Esophagus squamous epithelium (tissue), 5 donors: ENCODE data around the gene THSD7A. TPM values are rescaled to one million over a fixed set of nuclear protein-coding genes. Genes with fewer than 3 reads are reported as not detected.

Source experiments
- DNase-seq: peaks from one replicate; lab custom pipeline; 2025; lab: John Stamatoyannopoulos, UW
- H3K27ac ChIP-seq, 4 donors: fragments of 200-600 bp; sonication (generic); one replicate each; pipeline ENCODE4 v1.5.1; 2016 to 2019; ENCODE audit warnings: mild to moderate bottlenecking in 1 of 4
- H3K27me3 ChIP-seq, 4 donors: fragments of 200-600 bp; sonication (generic); 1 replicate in 3 of 4; 2 replicates in 1 of 4; pipeline versions ENCODE4 v1.5.1 to v1.6.0; 2017 to 2021; ENCODE audit warnings: antibody characterized with exemption in 1 of 4
- H3K36me3 ChIP-seq, 3 donors: fragments of 200-600 bp; sonication (generic); one replicate each; pipeline ENCODE4 v1.5.1; 2016 to 2019
- H3K4me1 ChIP-seq, 3 donors: fragments of 200-600 bp; sonication (generic); one replicate each; pipeline ENCODE4 v1.5.1; 2017 to 2019
- H3K4me3 ChIP-seq, 4 donors: fragments of 200-600 bp; sonication (generic); 1 replicate in 3 of 4; 2 replicates in 1 of 4; pipeline ENCODE4 v1.5.1; 2016 to 2019; ENCODE audit warnings: mild to moderate bottlenecking in 2 of 4, moderate library complexity in 1 of 4
- H3K9me3 ChIP-seq, 3 donors: fragments of 200-600 bp; sonication (generic); one replicate each; pipeline ENCODE4 v1.5.1; 2016 to 2019
- POLR2A ChIP-seq, 4 donors: fragments of 450-650 bp; IDR thresholded peaks; one replicate each; pipeline ENCODE4 v1.6.1; 2017; ENCODE audit warnings: antibody characterized with exemption in 4 of 4, mild to moderate bottlenecking in 4 of 4, moderate library complexity in 3 of 4
- WGBS, 2 donors: methylation state at CpG; one replicate each; pipeline ENCODE4 v1.1.5; 2018; 5-methylcytosine and 5-hydroxymethylcytosine counted together
- intact Hi-C: fragments of 100-400 bp; cut with DNase I; formaldehyde crosslinking; loops from one replicate; pipeline ENCODE4 v1.15.0; 2022
- total RNA-seq, 4 donors: library from RNA; depleted of rRNA; stranded (reverse); fragments of >200 nt; gene quantifications; one replicate each; pipeline ENCODE4 v1.1.0, GENCODE V29; 2016
- TF ChIP-seq, protein P1 (sequence below), 6 experiments: fragments of 450-650 bp in 4 of 6; fragments of 200-600 bp in 2 of 6; sonication (generic) in 2 of 6; IDR thresholded peaks; one replicate each; pipeline ENCODE4 v1.5.1; 2016 to 2019; ENCODE audit warnings: antibody characterized with exemption in 6 of 6, mild to moderate bottlenecking in 4 of 6, moderate library complexity in 4 of 6
- donor health status: DM: yes; HTN: yes; CAD: no.

THSD7A gene
- total RNA-seq, 4 donors from 2014 or later: 0.57 to 2.5 (median 1.4) TPM; not detected in 1

DNA sequence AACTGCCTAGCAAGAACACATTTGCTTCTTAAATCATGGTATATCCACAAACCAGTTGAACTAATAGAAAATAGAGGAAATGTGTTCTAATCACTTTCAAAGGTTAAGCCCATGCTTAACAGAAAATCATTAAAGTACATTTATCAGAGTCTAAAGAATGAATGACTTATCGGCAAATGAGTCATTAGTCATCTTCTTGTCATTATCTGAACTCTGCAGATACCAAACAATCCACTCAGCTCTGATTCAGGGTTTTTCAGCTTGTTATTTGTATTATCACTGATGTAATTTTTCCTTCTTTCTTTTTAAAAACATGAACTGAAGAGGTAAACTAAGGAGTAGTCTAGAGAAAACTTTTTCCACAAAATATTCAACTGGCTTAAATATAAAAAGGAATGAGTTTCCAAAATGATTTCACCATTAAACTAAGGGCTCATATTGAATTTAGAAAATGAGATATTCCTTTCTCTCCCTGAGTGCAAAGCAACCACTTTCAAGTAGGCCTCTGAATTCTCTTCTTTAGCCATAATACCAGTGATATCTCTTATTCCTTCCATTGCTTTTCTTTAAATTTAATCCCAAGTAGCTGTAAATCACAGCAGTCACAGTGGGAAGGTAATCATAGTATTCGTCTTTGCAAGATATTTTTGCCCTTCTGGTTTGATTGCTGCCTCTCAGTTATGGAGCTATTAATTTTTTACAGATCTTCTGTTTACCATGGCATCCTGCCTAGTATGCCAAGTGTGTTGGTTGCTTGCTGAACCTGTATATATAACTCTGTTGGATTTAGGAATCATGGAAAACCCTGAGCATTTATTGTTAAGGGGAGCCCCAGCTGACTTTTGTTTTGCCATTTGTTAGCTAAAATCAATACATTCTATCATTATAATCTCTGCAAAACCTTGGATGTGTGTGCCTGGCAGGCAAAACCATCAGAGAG, 125.1 kb downstream of the THSD7A start:
- no peak overlapping the region for H3K4me3 ChIP-seq
- no peaks in the 10 kb centered on the region for H3K27me3 ChIP-seq
- no peaks in the 10 kb centered on the region for H3K36me3 ChIP-seq
- WGBS, 2 donors: 40 to 42% methylated on average over 2 of the region's 2 CpGs
- TF ChIP-seq POLR2A (IDR thresholded peaks at IDR 0.05): no peak
- TF ChIP-seq, protein P1, sequence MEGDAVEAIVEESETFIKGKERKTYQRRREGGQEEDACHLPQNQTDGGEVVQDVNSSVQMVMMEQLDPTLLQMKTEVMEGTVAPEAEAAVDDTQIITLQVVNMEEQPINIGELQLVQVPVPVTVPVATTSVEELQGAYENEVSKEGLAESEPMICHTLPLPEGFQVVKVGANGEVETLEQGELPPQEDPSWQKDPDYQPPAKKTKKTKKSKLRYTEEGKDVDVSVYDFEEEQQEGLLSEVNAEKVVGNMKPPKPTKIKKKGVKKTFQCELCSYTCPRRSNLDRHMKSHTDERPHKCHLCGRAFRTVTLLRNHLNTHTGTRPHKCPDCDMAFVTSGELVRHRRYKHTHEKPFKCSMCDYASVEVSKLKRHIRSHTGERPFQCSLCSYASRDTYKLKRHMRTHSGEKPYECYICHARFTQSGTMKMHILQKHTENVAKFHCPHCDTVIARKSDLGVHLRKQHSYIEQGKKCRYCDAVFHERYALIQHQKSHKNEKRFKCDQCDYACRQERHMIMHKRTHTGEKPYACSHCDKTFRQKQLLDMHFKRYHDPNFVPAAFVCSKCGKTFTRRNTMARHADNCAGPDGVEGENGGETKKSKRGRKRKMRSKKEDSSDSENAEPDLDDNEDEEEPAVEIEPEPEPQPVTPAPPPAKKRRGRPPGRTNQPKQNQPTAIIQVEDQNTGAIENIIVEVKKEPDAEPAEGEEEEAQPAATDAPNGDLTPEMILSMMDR (IDR thresholded peaks at IDR 0.05): no peak
- H3K4me1 ChIP-seq: no peaks in the 10 kb centered on the region
- no peak overlapping the region for H3K27ac ChIP-seq
- no peak for DNase-seq
- no peaks in the 10 kb centered on the region for H3K9me3 ChIP-seq
- intact Hi-C loops: no loop called here

DNA sequence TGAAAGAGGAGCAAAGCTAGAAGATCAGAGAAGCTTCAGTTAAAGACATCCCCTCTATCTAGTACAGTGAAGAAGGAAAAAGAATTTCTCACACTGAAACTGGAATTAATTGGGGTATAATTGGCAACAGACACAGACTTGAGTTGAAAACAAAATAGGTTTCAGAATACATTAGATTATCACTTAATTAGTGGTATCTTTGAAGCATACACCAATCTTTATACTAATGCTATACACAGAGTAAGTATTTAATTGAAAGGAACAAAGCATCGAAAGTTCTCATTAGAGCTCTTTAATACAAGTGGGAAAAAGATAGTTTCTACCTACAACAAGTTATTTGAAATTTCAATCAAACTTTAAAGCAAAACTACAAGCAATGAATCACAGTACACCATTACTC, 128.2 kb downstream of the THSD7A start:
- H3K27ac ChIP-seq: no peak overlapping the region
- intact Hi-C loops: no loop called here
- H3K4me3 ChIP-seq: no peak overlapping the region
- H3K4me1 ChIP-seq: no peaks in the 10 kb centered on the region
- no peaks in the 10 kb centered on the region for H3K9me3 ChIP-seq
- no peak for DNase-seq
- H3K27me3 ChIP-seq: no peaks in the 10 kb centered on the region
- TF ChIP-seq, protein P1 (IDR thresholded peaks at IDR 0.05): no peak
- no peak for TF ChIP-seq POLR2A (IDR thresholded peaks at IDR 0.05)
- H3K36me3 ChIP-seq: no peaks in the 10 kb centered on the region
- WGBS, 2 donors: 63 to 70% methylated on average over 1 of the region's 1 CpG

DNA sequence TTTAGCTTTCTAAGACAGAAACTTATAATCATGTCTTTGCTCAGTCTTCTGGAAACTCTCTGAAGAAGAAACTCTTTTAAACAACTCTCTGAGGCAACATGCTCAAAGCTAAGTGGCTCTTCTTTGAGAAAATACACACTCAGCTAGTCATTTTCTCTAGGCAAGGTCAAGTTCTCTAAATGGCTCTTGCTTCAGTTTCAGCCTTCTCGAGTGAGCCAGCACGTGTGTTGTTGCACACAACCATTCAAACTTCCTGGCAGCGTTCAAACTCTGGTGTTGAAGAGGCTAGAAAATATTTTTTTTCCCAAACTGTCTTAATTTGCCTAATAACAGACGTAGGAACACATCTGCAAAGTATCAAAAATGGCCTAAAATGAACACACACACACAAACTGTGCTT, 129.1 kb downstream of the THSD7A start:
- H3K36me3 ChIP-seq: no peaks in the 10 kb centered on the region
- H3K27me3 ChIP-seq: no peaks in the 10 kb centered on the region
- no peak for DNase-seq
- no peaks in the 10 kb centered on the region for H3K9me3 ChIP-seq
- no peak overlapping the region for H3K27ac ChIP-seq
- intact Hi-C loops: no loop called here
- no peak for TF ChIP-seq POLR2A (IDR thresholded peaks at IDR 0.05)
- TF ChIP-seq, protein P1 (IDR thresholded peaks at IDR 0.05): no peak
- 33 to 38% methylated on average over 4 of the region's 4 CpGs for WGBS, 2 donors
- no peaks in the 10 kb centered on the region for H3K4me1 ChIP-seq
- no peak overlapping the region for H3K4me3 ChIP-seq

DNA sequence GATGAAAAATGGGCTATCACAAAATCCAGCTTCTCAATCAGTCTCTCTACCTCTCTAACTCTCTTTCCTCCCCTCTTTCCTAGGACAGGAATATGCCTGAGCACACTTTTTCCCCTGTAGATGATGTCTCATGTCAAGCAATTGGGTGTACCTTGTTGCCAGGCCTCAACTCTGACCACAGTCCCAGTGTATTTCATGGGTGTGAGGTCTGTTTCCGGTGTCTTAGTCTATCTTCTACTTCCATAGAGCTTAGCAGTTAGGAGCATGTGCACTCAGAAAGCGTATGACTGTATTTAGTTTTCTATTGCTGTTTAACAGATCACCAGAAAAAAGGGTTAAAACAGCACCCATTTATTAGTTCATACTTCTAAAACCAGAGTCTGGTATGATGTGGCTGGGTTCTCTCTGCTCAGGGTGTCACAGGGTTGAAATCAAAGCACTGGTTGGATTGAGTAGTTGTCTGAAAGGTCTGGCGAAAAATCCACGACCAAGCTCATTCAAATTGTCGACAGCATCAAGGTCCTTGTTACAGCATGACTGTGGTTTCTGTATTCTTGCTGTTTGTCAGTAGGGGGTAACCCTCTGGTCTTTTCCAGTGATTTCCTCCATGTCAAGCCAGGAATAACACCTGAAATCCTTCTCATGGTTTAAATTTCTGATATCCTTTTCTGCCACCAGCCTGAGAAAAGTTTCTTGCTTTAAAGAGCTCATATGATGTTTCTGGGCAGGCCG, 130.0 kb downstream of the THSD7A start:
- TF ChIP-seq, protein P1 (IDR thresholded peaks at IDR 0.05): no peak
- TF ChIP-seq POLR2A (IDR thresholded peaks at IDR 0.05): no peak
- Histone ChIP-seq H3K27ac (no peak overlapping the region), H3K36me3 (no peaks in the 10 kb centered on the region), H3K4me1 (no peaks in the 10 kb centered on the region), H3K4me3 (no peak overlapping the region), H3K27me3 (no peaks in the 10 kb centered on the region), H3K9me3 (no peaks in the 10 kb centered on the region)
- no peak for DNase-seq
- WGBS, 2 donors: 59 to 78% methylated on average over 6 of the region's 6 CpGs
- intact Hi-C loops: no loop called here

DNA sequence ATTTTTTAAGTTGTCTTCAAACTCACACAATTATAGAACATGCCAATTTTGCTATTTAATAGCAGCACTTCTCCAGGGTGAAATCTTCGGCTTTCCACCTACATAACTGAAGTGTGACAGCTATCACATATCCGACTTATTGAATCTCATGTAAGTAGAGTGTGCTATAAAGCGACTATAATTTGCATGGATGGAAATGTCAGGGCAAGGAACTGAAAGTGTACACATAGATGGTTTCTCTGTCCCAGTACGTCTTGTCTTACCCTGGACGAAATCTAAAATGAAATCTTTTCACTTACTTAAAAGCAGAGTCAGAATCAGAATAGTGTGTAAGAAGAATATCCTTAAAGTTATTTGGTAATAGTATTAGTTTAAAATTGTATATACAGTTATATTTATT, 132.3 kb downstream of the THSD7A start:
- H3K4me1 ChIP-seq: no peaks in the 10 kb centered on the region
- TF ChIP-seq, protein P1 (IDR thresholded peaks at IDR 0.05): no peak
- no peak for TF ChIP-seq POLR2A (IDR thresholded peaks at IDR 0.05)
- intact Hi-C loops: no loop called here
- no peak overlapping the region for H3K4me3 ChIP-seq
- WGBS, 2 donors: 82 to 92% methylated on average over 5 of the region's 5 CpGs
- H3K36me3 ChIP-seq: no peaks in the 10 kb centered on the region
- no peaks in the 10 kb centered on the region for H3K27me3 ChIP-seq
- H3K9me3 ChIP-seq: no peaks in the 10 kb centered on the region
- no peak overlapping the region for H3K27ac ChIP-seq
- no peak for DNase-seq
